HFFc6 (cell line): Measurements from ENCODE around the gene ST6GALNAC6. TPM values are rescaled to one million over a fixed set of nuclear protein-coding genes. Genes with fewer than 3 reads are reported as not detected.

Source experiments
- DNase-seq: peaks from one replicate; pipeline ENCODE4 v3.0.0-alpha.2; 2018
- H3K27ac Mint-ChIP-seq: 2 replicates; pipeline ENCODE4 v1.8.0; 2020; ENCODE audit warnings: mild to moderate bottlenecking, mixed read lengths
- H3K27me3 Mint-ChIP-seq: 2 replicates; pipeline ENCODE4 v1.8.0; 2021; ENCODE audit warnings: mild to moderate bottlenecking, moderate library complexity, mixed read lengths; ENCODE audit not compliant: insufficient read depth
- H3K36me3 Mint-ChIP-seq: 2 replicates; pipeline ENCODE4 v1.8.0; 2021; ENCODE audit warnings: low read depth, mixed read lengths
- H3K4me1 Mint-ChIP-seq: 2 replicates; pipeline ENCODE4 v1.8.0; 2020; ENCODE audit warnings: low read depth, mixed read lengths
- H3K4me3 Mint-ChIP-seq: 2 replicates; pipeline ENCODE4 v1.8.0; 2020; ENCODE audit warnings: mild to moderate bottlenecking, moderate library complexity, mixed read lengths
- H3K9me3 Mint-ChIP-seq: 2 replicates; pipeline ENCODE4 v1.8.0; 2020; ENCODE audit warnings: mild to moderate bottlenecking, mixed read lengths
- CTCF ChIP-seq: fragments of 200-600 bp; sonication (generic); IDR thresholded peaks from 2 replicates; pipeline ENCODE4 v1.5.0; 2021; ENCODE audit warnings: antibody characterized with exemption, mild to moderate bottlenecking
- total RNA-seq, 6 experiments: library from RNA; stranded (reverse); fragmentation: NEBNext Ultra II Directional; extraction: Animal tissue kit (Norgen Biotek cat#: 25700); gene quantifications; 2 replicates in 1 of 6; 3 replicates in 5 of 6; pipeline ENCODE4 v1.2.3, GENCODE V29; 2021

ST6GALNAC6 gene
- total RNA-seq, 6 experiments from 2014 or later: 29.3 to 40.6 (median 34.2) TPM

- H3K9me3 Mint-ChIP-seq: peaks cover 34% of the 10 kb centered on the region
- peaks cover 7% of the 10 kb centered on the region for H3K4me1 Mint-ChIP-seq
- no peak for TF ChIP-seq CTCF
- H3K27ac Mint-ChIP-seq: no peak overlapping the region
- H3K36me3 Mint-ChIP-seq: peaks cover 61% of the 10 kb centered on the region
- DNase-seq: no peak
- no peak overlapping the region for H3K4me3 Mint-ChIP-seq
- peaks cover 1% of the 10 kb centered on the region for H3K27me3 Mint-ChIP-seq
Measured at GRCh38 chr9:127895811-127896210, 3.6 kb downstream of the ST6GALNAC6 start.

- no peak overlapping the region for H3K4me3 Mint-ChIP-seq
- H3K27me3 Mint-ChIP-seq: peaks cover 2% of the 10 kb centered on the region
- peaks cover 61% of the 10 kb centered on the region for H3K36me3 Mint-ChIP-seq
- H3K9me3 Mint-ChIP-seq: peaks cover 34% of the 10 kb centered on the region
- H3K4me1 Mint-ChIP-seq: peaks cover 3% of the 10 kb centered on the region
- H3K27ac Mint-ChIP-seq: no peak overlapping the region
- no peak for TF ChIP-seq CTCF
- no peak for DNase-seq
Measured at GRCh38 chr9:127893392-127893791, 6.0 kb downstream of the ST6GALNAC6 start.

GRCh38 chr9:127892831-127893230, 6.6 kb downstream of the ST6GALNAC6 start:
- no peak overlapping the region for H3K4me3 Mint-ChIP-seq
- H3K36me3 Mint-ChIP-seq: peaks cover 61% of the 10 kb centered on the region
- peaks cover 2% of the 10 kb centered on the region for H3K27me3 Mint-ChIP-seq
- no peak overlapping the region for H3K27ac Mint-ChIP-seq
- H3K4me1 Mint-ChIP-seq: no peaks in the 10 kb centered on the region
- peaks cover 34% of the 10 kb centered on the region for H3K9me3 Mint-ChIP-seq
- DNase-seq: no peak
- no peak for TF ChIP-seq CTCF

DNA sequence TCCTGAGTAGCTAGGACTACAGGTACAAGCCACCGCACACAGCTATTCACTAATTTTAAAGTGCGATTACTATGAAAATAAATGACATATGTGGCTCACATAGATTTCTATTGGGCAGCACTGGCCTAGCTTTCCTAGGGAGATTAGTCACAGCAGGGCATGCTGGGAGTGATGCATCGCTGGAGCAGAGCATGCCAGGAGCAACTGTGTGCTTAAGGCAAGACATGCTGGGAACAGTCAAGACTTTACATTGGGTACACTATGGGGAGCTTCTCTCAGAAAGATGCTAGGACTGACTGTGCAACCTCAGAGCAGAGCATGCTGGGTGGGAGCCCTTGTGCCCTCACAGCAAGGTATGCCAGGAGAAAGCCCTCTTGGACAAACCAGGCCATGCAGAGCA, 9.3 kb downstream of the ST6GALNAC6 start:
- Mint-ChIP-seq H3K4me1 (no peaks in the 10 kb centered on the region), H3K36me3 (peaks cover 49% of the 10 kb centered on the region), H3K27me3 (peaks cover 2% of the 10 kb centered on the region), H3K9me3 (peaks cover 27% of the 10 kb centered on the region), H3K4me3 (no peak overlapping the region), H3K27ac (no peak overlapping the region)
- no peak for DNase-seq
- TF ChIP-seq CTCF: no peak

DNA sequence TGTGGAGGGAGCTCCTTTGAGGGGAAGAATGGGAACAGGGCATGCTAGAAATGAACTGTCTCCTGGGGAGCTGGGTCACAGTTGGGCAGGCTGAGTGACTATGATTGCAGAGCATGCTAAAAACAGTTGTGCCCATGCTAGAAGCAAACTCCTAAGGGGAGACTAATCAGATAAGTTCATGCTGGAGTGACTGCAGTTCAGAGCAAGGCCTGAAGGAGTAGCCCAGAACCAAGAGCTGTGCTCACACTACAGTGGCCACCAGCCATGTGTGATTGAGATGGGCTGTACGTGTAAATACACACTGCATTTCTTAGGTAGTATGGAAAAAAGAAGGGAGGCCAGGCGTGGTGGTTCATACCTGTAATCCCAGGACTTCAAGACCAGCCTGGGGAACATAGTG, 11.6 kb downstream of the ST6GALNAC6 start:
- Mint-ChIP-seq H3K27ac (no peak overlapping the region), H3K4me1 (peaks cover 8% of the 10 kb centered on the region; the same call in 1 of the 2 replicates), H3K4me3 (no peak overlapping the region), H3K27me3 (peaks cover 2% of the 10 kb centered on the region), H3K36me3 (peaks cover 26% of the 10 kb centered on the region), H3K9me3 (peaks cover 7% of the 10 kb centered on the region)
- no peak for DNase-seq
- peak; percentile 52 for TF ChIP-seq CTCF
